HCT116 (cell line): ENCODE results near the gene PDIA2. TPM values are rescaled to one million over a fixed set of nuclear protein-coding genes. Genes with fewer than 3 reads are reported as not detected.

Experiments used
- ATAC-seq: fragments of 200-7000 bp; cut with Tn5 transposase; 2 replicates; pipeline ENCODE4 v1.9.1; 2020; ENCODE audit warnings: mild to moderate bottlenecking, moderate library complexity
- BruUV-seq: library from RNA; stranded (reverse); fragments of 400-500 nt; replicated peaks from 2 replicates; lab custom pipeline; 2021; lab: Mats Ljungman, UMichigan
- CTCF ChIA-PET: fragments of 300-600 bp; sonication (Branson Sonifier 250); formaldehyde crosslinking; loops from one replicate; lab custom pipeline; 2021; ENCODE audit warnings: antibody characterized with exemption; lab: Charles Lee
- POLR2A ChIA-PET: fragments of 300-600, 350-600 bp; sonication (Branson Sonifier 250); formaldehyde crosslinking; loops from one replicate; lab custom pipeline; 2021; ENCODE audit warnings: antibody characterized with exemption; lab: Charles Lee
- RAD21 ChIA-PET, 2 experiments: fragments of 300-600 bp; sonication (Branson Sonifier 250); formaldehyde crosslinking; loops; one replicate each; lab custom pipeline; 2023; ENCODE audit warnings: low total read pairs in 2 of 2; ENCODE audit not compliant: uncharacterized antibody in 2 of 2, unreplicated experiment in 2 of 2, low non-redundant PET in 1 of 2; lab: Charles Lee
- DNase-seq: peaks from one replicate; pipeline ENCODE4 v3.0.0-alpha.2; 2010; ENCODE audit warnings: low read depth, low spot score
- H2AFZ ChIP-seq: fragments of 200-600 bp; shearing (Covaris generic), sonication (generic); 2 replicates; pipeline ENCODE4 v1.6.1; 2017; ENCODE audit warnings: low read depth, mixed run types, mixed read lengths, antibody characterized with exemption, low read length; ENCODE audit not compliant: poor library complexity, severe bottlenecking
- H3K27ac ChIP-seq: 2 replicates; pipeline ENCODE4 v1.5.1; 2012; ENCODE audit warnings: low read depth, low read length
- H3K27me3 ChIP-seq: fragments of 200-600 bp; sonication (generic); 2 replicates; pipeline ENCODE4 v1.6.1; 2016; ENCODE audit warnings: mixed run types, low read length, mixed read lengths; ENCODE audit not compliant: insufficient read depth
- H3K36me3 ChIP-seq, 2 experiments: fragments of 200-500 bp in 1 of 2; fragments of 200-600 bp in 1 of 2; sonication (Bioruptor generic) in 1 of 2; sonication (generic) in 1 of 2; 2 replicates each; pipeline versions ENCODE4 v1.5.1 to v1.6.1; 2014 to 2016; ENCODE audit warnings: low read length in 2 of 2, inconsistent platforms in 1 of 2, mixed read lengths in 1 of 2, mixed run types in 1 of 2; ENCODE audit not compliant: insufficient read depth in 2 of 2, control insufficient read depth in 1 of 2
- H3K4me1 ChIP-seq, 2 experiments: fragments of 200-600 bp in 1 of 2; sonication (generic) in 1 of 2; 2 replicates each; pipeline versions ENCODE4 v1.5.1 to v1.6.1; 2012 to 2017; ENCODE audit warnings: low read length in 2 of 2, inconsistent platforms in 1 of 2, mild to moderate bottlenecking in 1 of 2, mixed read lengths in 1 of 2, mixed run types in 1 of 2, moderate library complexity in 1 of 2; ENCODE audit not compliant: insufficient read depth in 2 of 2, control insufficient read depth in 1 of 2
- H3K4me2 ChIP-seq: fragments of 200-600 bp; sonication (generic); 2 replicates; pipeline ENCODE4 v1.6.1; 2017; ENCODE audit warnings: mixed run types, low read length, mixed read lengths
- H3K4me3 ChIP-seq, 2 experiments: fragments of 200-600 bp in 1 of 2; sonication (generic) in 1 of 2; replicated peaks in 1 of 2; 2 replicates each; pipeline ENCODE4 v1.5.1; 2011 to 2016; ENCODE audit warnings: low read length in 2 of 2, control low read depth in 1 of 2, low read depth in 1 of 2, mild to moderate bottlenecking in 1 of 2, mixed read lengths in 1 of 2, mixed run types in 1 of 2
- H3K79me2 ChIP-seq: fragments of 200-600 bp; sonication (generic); 2 replicates; pipeline ENCODE4 v1.6.1; 2017; ENCODE audit warnings: mild to moderate bottlenecking, mixed run types, low read length, moderate library complexity, mixed read lengths; ENCODE audit not compliant: insufficient read depth
- H3K9ac ChIP-seq: fragments of 200-600 bp; sonication (generic); 2 replicates; pipeline ENCODE4 v1.6.1; 2016; ENCODE audit warnings: low read length, mixed read lengths
- H3K9me2 ChIP-seq: fragments of 200-600 bp; sonication (generic), shearing (Covaris generic); 2 replicates; pipeline ENCODE4 v1.6.1; 2017; ENCODE audit warnings: mixed run types, mild to moderate bottlenecking, moderate library complexity; ENCODE audit not compliant: insufficient read depth
- H3K9me3 ChIP-seq, 2 experiments: fragments of 200-500 bp in 1 of 2; fragments of 200-600 bp in 1 of 2; sonication (Bioruptor generic) in 1 of 2; sonication (generic) in 1 of 2; 2 replicates each; pipeline ENCODE4 v1.6.1; 2014 to 2017; ENCODE audit warnings: low read length in 2 of 2, mixed read lengths in 2 of 2, inconsistent platforms in 1 of 2, low read depth in 1 of 2, mild to moderate bottlenecking in 1 of 2, mixed run types in 1 of 2, moderate library complexity in 1 of 2; ENCODE audit not compliant: control insufficient read depth in 1 of 2, insufficient read depth in 1 of 2
- H4K20me1 ChIP-seq: fragments of 200-600 bp; sonication (generic), shearing (Covaris generic); 2 replicates; pipeline ENCODE4 v1.6.1; 2017; ENCODE audit warnings: mixed run types, mild to moderate bottlenecking, moderate library complexity; ENCODE audit not compliant: insufficient read depth
- EGR1 ChIP-seq: IDR thresholded peaks from 2 replicates; pipeline ENCODE4 v1.6.1; 2012; ENCODE audit warnings: low read depth
- ELF1 ChIP-seq: IDR thresholded peaks from 2 replicates; pipeline ENCODE4 v1.6.1; 2012; ENCODE audit warnings: low read depth, borderline replicate concordance
- EZH2 ChIP-seq: fragments of 200-600 bp; sonication (generic); IDR thresholded peaks from 2 replicates; pipeline ENCODE4 v1.6.1; 2017; ENCODE audit warnings: antibody characterized with exemption, mixed run types
- EZH2phosphoT487 ChIP-seq: fragments of 200-600 bp; IDR thresholded peaks from 2 replicates; pipeline ENCODE4 v1.6.1; 2018; ENCODE audit warnings: antibody characterized with exemption, borderline replicate concordance
- FOSL1 ChIP-seq: IDR thresholded peaks from 2 replicates; pipeline ENCODE4 v1.6.1; 2012; ENCODE audit warnings: low read depth
- JUND ChIP-seq: IDR thresholded peaks from 2 replicates; pipeline ENCODE4 v1.6.1; 2012
- POLR2A ChIP-seq: IDR thresholded peaks from 2 replicates; pipeline ENCODE4 v1.7.0; 2011; ENCODE audit warnings: borderline replicate concordance; ENCODE audit not compliant: insufficient read depth, insufficient read length; ENCODE audit errors: extremely low read depth
- SIN3A ChIP-seq: IDR thresholded peaks from 2 replicates; pipeline ENCODE4 v1.6.1; 2012; ENCODE audit warnings: low read depth
- SP1 ChIP-seq: IDR thresholded peaks from 2 replicates; pipeline ENCODE4 v1.6.1; 2012; ENCODE audit warnings: low read depth
- SRF ChIP-seq: IDR thresholded peaks from 2 replicates; pipeline ENCODE4 v1.6.1; 2012; ENCODE audit warnings: low read depth
- TCF7L2 ChIP-seq: IDR thresholded peaks from 2 replicates; pipeline ENCODE4 v1.7.0; 2011; ENCODE audit warnings: borderline replicate concordance, inconsistent platforms; ENCODE audit not compliant: insufficient read depth, insufficient read length; ENCODE audit errors: extremely low read depth
- ZFX ChIP-seq: fragments of 450-650 bp; IDR thresholded peaks from 2 replicates; pipeline ENCODE4 v1.6.1; 2017
- ZNF274 ChIP-seq: fragments of 200-500 bp; sonication (Bioruptor generic); IDR thresholded peaks from 2 replicates; pipeline ENCODE4 v1.6.1; 2014; ENCODE audit warnings: mild to moderate bottlenecking, low read depth, low read length, inconsistent platforms
- intact Hi-C: fragments of 100-400 bp; cut with micrococcal nuclease; formaldehyde crosslinking; loops from 2 replicates; pipeline ENCODE4 v1.10.0; 2022
- total RNA-seq: library from RNA; stranded (reverse); gene quantifications from one replicate; pipeline ENCODE4 v1.2.1, GENCODE V29; 2021; ENCODE audit not compliant: unreplicated experiment
- TF ChIP-seq, protein P1 (sequence below): IDR thresholded peaks from 2 replicates; pipeline ENCODE4 v1.6.1; 2012
- TF ChIP-seq, protein P2 (sequence below): IDR thresholded peaks from 2 replicates; pipeline ENCODE4 v1.6.1; 2012; ENCODE audit warnings: low read depth
- TF ChIP-seq, protein P3 (sequence below): IDR thresholded peaks from 2 replicates; pipeline ENCODE4 v1.6.1; 2012

PDIA2 gene
- total RNA-seq, 1 experiment from 2014 or later = 0.93 TPM

DNA sequence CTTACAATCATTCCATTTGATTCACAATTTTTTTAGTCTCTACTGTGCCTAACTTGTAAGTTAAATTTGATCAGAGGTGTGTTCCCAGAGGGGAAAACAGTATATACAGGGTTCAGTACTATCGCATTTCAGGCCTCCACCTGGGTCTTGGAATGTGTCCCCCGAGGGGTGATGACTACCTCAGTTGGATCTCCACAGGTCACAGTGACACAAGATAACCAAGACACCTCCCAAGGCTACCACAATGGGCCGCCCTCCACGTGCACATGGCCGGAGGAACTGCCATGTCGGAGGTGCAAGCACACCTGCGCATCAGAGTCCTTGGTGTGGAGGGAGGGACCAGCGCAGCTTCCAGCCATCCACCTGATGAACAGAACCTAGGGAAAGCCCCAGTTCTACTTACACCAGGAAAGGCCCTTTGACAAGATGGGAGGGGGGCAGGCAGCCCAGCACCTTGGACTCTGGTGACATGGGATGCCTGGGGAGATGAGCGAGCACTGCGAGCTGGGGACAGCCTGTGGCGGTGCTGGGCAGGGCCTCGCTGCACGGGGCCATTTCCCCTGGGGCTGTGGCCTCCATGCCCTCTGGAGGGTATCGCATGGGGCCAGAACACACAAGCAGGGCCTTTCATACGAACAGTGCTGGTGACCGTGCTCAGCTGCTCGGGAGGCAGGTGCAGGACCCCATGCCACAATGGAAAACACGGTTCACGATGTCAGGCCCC, 33.9 kb downstream of the PDIA2 start:
- Histone ChIP-seq H3K27me3 (no peaks in the 10 kb centered on the region), H3K9me2 (no peaks in the 10 kb centered on the region), H3K36me3 (no peaks in the 10 kb centered on the region), H4K20me1 (no peaks in the 10 kb centered on the region), H3K27ac (no peak overlapping the region), H3K9ac (no peak overlapping the region), H3K4me2 (no peak overlapping the region), H3K79me2 (peaks cover 35% of the 10 kb centered on the region), H3K9me3 (no peaks in the 10 kb centered on the region), H2AFZ (no peak overlapping the region), H3K4me3 (no peak overlapping the region), H3K4me1 (no peaks in the 10 kb centered on the region)
- no peak for DNase-seq
- POLR2A ChIA-PET = no interaction called here
- BruUV-seq = no TSS peak
- CTCF ChIA-PET = no interaction called here
- intact Hi-C loops = no loop called here
- TF ChIP-seq EGR1 (no peak), TCF7L2 (no peak)
- RAD21 ChIA-PET = no interaction called here
- no peak for ATAC-seq

DNA sequence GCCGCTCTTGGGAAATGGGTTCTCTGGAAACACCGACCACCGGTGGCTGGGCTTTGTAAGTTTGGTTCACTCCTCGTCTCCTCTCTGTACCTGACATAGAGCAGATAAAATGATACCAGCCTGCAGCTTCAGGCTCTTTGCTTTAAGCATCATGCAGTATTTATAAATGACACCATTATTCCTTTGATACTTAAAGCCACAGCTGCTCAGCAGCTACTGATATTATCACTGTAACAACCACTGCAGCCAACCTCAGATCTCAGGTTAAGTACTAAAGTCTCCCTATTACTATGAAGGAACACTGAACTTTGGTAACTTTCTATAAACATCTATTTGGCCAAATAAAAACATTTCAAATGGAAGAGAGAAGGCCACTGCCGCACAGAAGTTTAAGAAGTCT, 34.6 kb downstream of the PDIA2 start:
- no peak overlapping the region for H2AFZ ChIP-seq
- TF ChIP-seq JUND = no peak
- TF ChIP-seq, protein P1, sequence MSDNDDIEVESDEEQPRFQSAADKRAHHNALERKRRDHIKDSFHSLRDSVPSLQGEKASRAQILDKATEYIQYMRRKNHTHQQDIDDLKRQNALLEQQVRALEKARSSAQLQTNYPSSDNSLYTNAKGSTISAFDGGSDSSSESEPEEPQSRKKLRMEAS = no peak
- no peak for TF ChIP-seq POLR2A
- TF ChIP-seq ZFX = no peak
- no peak for TF ChIP-seq EZH2phosphoT487
- no peak for TF ChIP-seq ELF1
- TF ChIP-seq EZH2 = no peak
- TF ChIP-seq FOSL1 = no peak
- TF ChIP-seq TCF7L2 = no peak
- TF ChIP-seq, protein P2, sequence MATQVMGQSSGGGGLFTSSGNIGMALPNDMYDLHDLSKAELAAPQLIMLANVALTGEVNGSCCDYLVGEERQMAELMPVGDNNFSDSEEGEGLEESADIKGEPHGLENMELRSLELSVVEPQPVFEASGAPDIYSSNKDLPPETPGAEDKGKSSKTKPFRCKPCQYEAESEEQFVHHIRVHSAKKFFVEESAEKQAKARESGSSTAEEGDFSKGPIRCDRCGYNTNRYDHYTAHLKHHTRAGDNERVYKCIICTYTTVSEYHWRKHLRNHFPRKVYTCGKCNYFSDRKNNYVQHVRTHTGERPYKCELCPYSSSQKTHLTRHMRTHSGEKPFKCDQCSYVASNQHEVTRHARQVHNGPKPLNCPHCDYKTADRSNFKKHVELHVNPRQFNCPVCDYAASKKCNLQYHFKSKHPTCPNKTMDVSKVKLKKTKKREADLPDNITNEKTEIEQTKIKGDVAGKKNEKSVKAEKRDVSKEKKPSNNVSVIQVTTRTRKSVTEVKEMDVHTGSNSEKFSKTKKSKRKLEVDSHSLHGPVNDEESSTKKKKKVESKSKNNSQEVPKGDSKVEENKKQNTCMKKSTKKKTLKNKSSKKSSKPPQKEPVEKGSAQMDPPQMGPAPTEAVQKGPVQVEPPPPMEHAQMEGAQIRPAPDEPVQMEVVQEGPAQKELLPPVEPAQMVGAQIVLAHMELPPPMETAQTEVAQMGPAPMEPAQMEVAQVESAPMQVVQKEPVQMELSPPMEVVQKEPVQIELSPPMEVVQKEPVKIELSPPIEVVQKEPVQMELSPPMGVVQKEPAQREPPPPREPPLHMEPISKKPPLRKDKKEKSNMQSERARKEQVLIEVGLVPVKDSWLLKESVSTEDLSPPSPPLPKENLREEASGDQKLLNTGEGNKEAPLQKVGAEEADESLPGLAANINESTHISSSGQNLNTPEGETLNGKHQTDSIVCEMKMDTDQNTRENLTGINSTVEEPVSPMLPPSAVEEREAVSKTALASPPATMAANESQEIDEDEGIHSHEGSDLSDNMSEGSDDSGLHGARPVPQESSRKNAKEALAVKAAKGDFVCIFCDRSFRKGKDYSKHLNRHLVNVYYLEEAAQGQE = no peak
- TF ChIP-seq, protein P3, sequence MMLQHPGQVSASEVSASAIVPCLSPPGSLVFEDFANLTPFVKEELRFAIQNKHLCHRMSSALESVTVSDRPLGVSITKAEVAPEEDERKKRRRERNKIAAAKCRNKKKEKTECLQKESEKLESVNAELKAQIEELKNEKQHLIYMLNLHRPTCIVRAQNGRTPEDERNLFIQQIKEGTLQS = no peak
- no peak for TF ChIP-seq ZNF274
- TF ChIP-seq SRF = no peak
- no peak for TF ChIP-seq SP1
- TF ChIP-seq SIN3A = no peak
- TF ChIP-seq, all 23 proteins: peak for 0
- ChIA-PET CTCF (no interaction called here), RAD21 (no interaction called here), POLR2A (no interaction called here)
- intact Hi-C loops = no loop called here
- Histone ChIP-seq H4K20me1 (no peaks in the 10 kb centered on the region), H3K36me3 (no peaks in the 10 kb centered on the region), H3K27me3 (no peaks in the 10 kb centered on the region), H3K27ac (no peak overlapping the region), H3K4me3 (no peak overlapping the region), H3K4me1 (no peaks in the 10 kb centered on the region), H3K9ac (no peak overlapping the region), H3K4me2 (no peak overlapping the region), H3K9me2 (no peaks in the 10 kb centered on the region), H3K9me3 (no peaks in the 10 kb centered on the region), H3K79me2 (peaks cover 36% of the 10 kb centered on the region)
- ATAC-seq (no peak), DNase-seq (no peak)
- no TSS peak for BruUV-seq
